ENCODE data around the gene IL21. TPM values are rescaled to one million over a fixed set of nuclear protein-coding genes. Genes with fewer than 3 reads are reported as not detected.

Gene IL21
- total RNA-seq, 1 experiment from 2014 or later = not detected

DNA sequence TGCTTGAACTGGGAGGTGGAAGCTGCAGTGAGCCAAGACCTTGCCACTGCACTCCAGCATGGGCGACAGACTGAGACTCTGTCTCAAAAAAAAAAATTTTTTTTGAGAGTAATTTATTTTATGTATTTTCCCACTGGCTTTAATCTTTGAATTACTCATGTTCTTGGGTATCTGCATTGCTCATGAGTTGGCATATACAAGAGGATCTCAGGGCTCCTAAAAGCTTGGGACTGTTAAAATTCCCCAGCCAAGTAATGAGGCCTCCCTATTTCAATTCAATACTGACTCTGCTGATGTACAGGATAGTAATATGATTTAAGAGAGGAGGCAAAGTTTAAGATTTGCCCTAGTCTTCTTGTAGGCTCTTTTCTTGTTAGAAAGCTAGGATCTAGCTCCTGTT is 6.2 kb downstream of the IL21 start:
- Histone ChIP-seq H3K4me1 (ENCODE audit: control insufficient read depth, insufficient read depth, low read length) (no peaks in the 10 kb centered on the region), H3K4me3 (ENCODE audit: low read depth in 2 of 2, low read length in 2 of 2) (no peak overlapping the region), H3K36me3 (ENCODE audit: control insufficient read depth, insufficient read depth, low read length) (no peaks in the 10 kb centered on the region), H3K27me3 (ENCODE audit: control insufficient read depth, insufficient read depth, low read length) (no peaks in the 10 kb centered on the region), H3K9me3 (ENCODE audit: control insufficient read depth, insufficient read depth, low read depth, low read length) (no peaks in the 10 kb centered on the region), H3K27ac (ENCODE audit: low read length) (no peak overlapping the region)
- in situ Hi-C loops (cut with HindIII; ENCODE audit: low pct_unique_long_range_greater_than_20kb, low sequenced_read_pairs) = no loop called here
- TF ChIP-seq SIN3A (IDR thresholded peaks at IDR 0.05; ENCODE audit: borderline replicate concordance, insufficient read depth, low read depth, low read length) = no peak
- TF ChIP-seq, protein P1, sequence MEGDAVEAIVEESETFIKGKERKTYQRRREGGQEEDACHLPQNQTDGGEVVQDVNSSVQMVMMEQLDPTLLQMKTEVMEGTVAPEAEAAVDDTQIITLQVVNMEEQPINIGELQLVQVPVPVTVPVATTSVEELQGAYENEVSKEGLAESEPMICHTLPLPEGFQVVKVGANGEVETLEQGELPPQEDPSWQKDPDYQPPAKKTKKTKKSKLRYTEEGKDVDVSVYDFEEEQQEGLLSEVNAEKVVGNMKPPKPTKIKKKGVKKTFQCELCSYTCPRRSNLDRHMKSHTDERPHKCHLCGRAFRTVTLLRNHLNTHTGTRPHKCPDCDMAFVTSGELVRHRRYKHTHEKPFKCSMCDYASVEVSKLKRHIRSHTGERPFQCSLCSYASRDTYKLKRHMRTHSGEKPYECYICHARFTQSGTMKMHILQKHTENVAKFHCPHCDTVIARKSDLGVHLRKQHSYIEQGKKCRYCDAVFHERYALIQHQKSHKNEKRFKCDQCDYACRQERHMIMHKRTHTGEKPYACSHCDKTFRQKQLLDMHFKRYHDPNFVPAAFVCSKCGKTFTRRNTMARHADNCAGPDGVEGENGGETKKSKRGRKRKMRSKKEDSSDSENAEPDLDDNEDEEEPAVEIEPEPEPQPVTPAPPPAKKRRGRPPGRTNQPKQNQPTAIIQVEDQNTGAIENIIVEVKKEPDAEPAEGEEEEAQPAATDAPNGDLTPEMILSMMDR (IDR thresholded peaks at IDR 0.05) = no peak
- TF ChIP-seq POLR2AphosphoS5 (IDR thresholded peaks at IDR 0.05; ENCODE audit: low read depth, low read length) = no peak
- no peak for TF ChIP-seq TCF7L2 (IDR thresholded peaks at IDR 0.05; ENCODE audit: low read depth, low read length)
- TF ChIP-seq REST (IDR thresholded peaks at IDR 0.05; ENCODE audit: insufficient read depth in 1 of 2, low read depth in 2 of 2, low read length in 1 of 2) = no peak
- intact Hi-C loops (cut with micrococcal nuclease; ENCODE audit: unreplicated experiment) = no loop called here
- BruUV-seq (replicated peaks) = no TSS peak
- CTCF ChIA-PET = no interaction called here
- POLR2A ChIA-PET = no interaction called here
- DNase-seq (ENCODE audit: low read depth, low spot score) (no peak), ATAC-seq (no peak)

DNA sequence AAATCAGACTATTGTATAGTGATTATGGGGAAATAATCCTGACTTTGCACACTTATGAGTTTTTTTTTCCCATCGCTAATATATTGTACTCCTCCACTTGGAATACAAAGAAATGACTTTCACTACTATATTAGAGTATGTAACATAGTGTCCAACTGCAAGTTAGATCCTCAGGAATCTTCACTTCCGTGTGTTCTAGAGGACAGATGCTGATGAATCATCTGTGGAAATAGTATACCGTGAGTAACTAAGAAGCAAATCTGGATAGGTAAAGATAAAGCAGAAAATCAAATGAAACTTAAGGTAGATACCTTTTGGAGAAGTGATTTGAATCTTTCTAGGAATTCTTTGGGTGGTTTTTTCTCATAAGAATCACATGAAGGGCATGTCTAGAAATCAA is 8.3 kb downstream of the IL21 start:
- DNase-seq (ENCODE audit: low read depth, low spot score) (no peak), ATAC-seq (no peak)
- H3K4me1 ChIP-seq (ENCODE audit: control insufficient read depth, insufficient read depth, low read length) = no peaks in the 10 kb centered on the region
- H3K36me3 ChIP-seq (ENCODE audit: control insufficient read depth, insufficient read depth, low read length) = no peaks in the 10 kb centered on the region
- in situ Hi-C loops (cut with HindIII; ENCODE audit: low pct_unique_long_range_greater_than_20kb, low sequenced_read_pairs) = no loop called here
- TF ChIP-seq REST (IDR thresholded peaks at IDR 0.05; ENCODE audit: insufficient read depth in 1 of 2, low read depth in 2 of 2, low read length in 1 of 2) (no peak), TCF7L2 (IDR thresholded peaks at IDR 0.05; ENCODE audit: low read depth, low read length) (no peak), SIN3A (IDR thresholded peaks at IDR 0.05; ENCODE audit: borderline replicate concordance, insufficient read depth, low read depth, low read length) (no peak), POLR2AphosphoS5 (IDR thresholded peaks at IDR 0.05; ENCODE audit: low read depth, low read length) (no peak)
- TF ChIP-seq, protein P1 (IDR thresholded peaks at IDR 0.05) = no peak
- H3K27ac ChIP-seq (ENCODE audit: low read length) = no peak overlapping the region
- intact Hi-C loops (cut with micrococcal nuclease; ENCODE audit: unreplicated experiment) = no loop called here
- no TSS peak for BruUV-seq (replicated peaks)
- ChIA-PET POLR2A (no interaction called here), CTCF (no interaction called here)
- no peak overlapping the region for H3K4me3 ChIP-seq (ENCODE audit: low read depth in 2 of 2, low read length in 2 of 2)
- no peaks in the 10 kb centered on the region for H3K9me3 ChIP-seq (ENCODE audit: control insufficient read depth, insufficient read depth, low read depth, low read length)
- no peaks in the 10 kb centered on the region for H3K27me3 ChIP-seq (ENCODE audit: control insufficient read depth, insufficient read depth, low read length)
